Activated CD8-positive, alpha-beta T cell treated with anti-CD3 and anti-CD28 coated beads, Interleukin-2, amount 10 ng/mL, durations not matched to agents 7 days and 5 days (primary cell): ENCODE results near the gene ZNF677. TPM values are rescaled to one million over a fixed set of nuclear protein-coding genes. Genes with fewer than 3 reads are reported as not detected.
"Not testable (repeated sequence)": the region's sequence is repeated elsewhere in the genome, so short reads cannot be mapped to it uniquely, and the experiment has no call there.

Experiments used
- ATAC-seq: fragments of 150-1000 bp; cut with Tn5 transposase; one replicate; pipeline ENCODE4 v1.10.0; 2021; ENCODE audit warnings: moderate library complexity
- CTCF ChIA-PET: fragments of 350-600 bp; sonication (Branson Sonifier 250); formaldehyde crosslinking; loops from one replicate; lab custom pipeline; 2021; ENCODE audit warnings: antibody characterized with exemption; lab: Charles Lee
- POLR2A ChIA-PET: fragments of 350-600 bp; sonication (Branson Sonifier 250); formaldehyde crosslinking; loops from one replicate; lab custom pipeline; 2021; ENCODE audit warnings: antibody characterized with exemption; lab: Charles Lee
- DNase-seq: peaks from one replicate; pipeline ENCODE4 v3.0.0-alpha.2; 2020
- H3K27ac Mint-ChIP-seq: one replicate; pipeline ENCODE4 v1.8.0; 2021; ENCODE audit warnings: mild to moderate bottlenecking, mixed read lengths
- H3K27me3 Mint-ChIP-seq: one replicate; pipeline ENCODE4 v1.8.0; 2021; ENCODE audit warnings: low read depth, mixed read lengths
- H3K36me3 Mint-ChIP-seq: one replicate; pipeline ENCODE4 v1.8.0; 2021; ENCODE audit warnings: low read depth, mixed read lengths
- H3K4me1 Mint-ChIP-seq: one replicate; pipeline ENCODE4 v1.8.0; 2021; ENCODE audit warnings: low read depth, mixed read lengths
- H3K4me3 Mint-ChIP-seq: one replicate; pipeline ENCODE4 v1.8.0; 2021; ENCODE audit warnings: mild to moderate bottlenecking, mixed read lengths
- H3K9me3 Mint-ChIP-seq: one replicate; pipeline ENCODE4 v1.8.0; 2022; ENCODE audit warnings: mixed read lengths; ENCODE audit not compliant: insufficient read depth
- total RNA-seq, 2 experiments: library from RNA; stranded (reverse); gene quantifications; one replicate each; pipeline ENCODE4 v1.2.3, GENCODE V29; 2021

ZNF677 gene
- total RNA-seq, 2 experiments from 2014 or later = 7.1 to 9.8 TPM

- ATAC-seq (no peak), DNase-seq (no peak)
- no peaks in the 10 kb centered on the region for H3K27me3 Mint-ChIP-seq
- ChIA-PET CTCF (no interaction called here), POLR2A (no interaction called here)
- no peak overlapping the region for H3K27ac Mint-ChIP-seq
- H3K4me3 Mint-ChIP-seq = no peak overlapping the region
- H3K4me1 Mint-ChIP-seq = no peaks in the 10 kb centered on the region
- H3K36me3 Mint-ChIP-seq = peaks cover 31% of the 10 kb centered on the region
- H3K9me3 Mint-ChIP-seq = peaks cover 64% of the 10 kb centered on the region
Measured at GRCh38 chr19:53246498-53246897, 8.2 kb downstream of the ZNF677 start.

GRCh38 chr19:53237114-53237777 is 17.4 kb downstream of the ZNF677 start:
- DNase-seq = no peak
- ATAC-seq = no peak
- Mint-ChIP-seq H3K27me3 (no peaks in the 10 kb centered on the region), H3K9me3 (peaks cover 51% of the 10 kb centered on the region), H3K27ac (no peak overlapping the region), H3K36me3 (peaks cover 28% of the 10 kb centered on the region), H3K4me1 (no peaks in the 10 kb centered on the region), H3K4me3 (no peak overlapping the region)
- POLR2A ChIA-PET = no interaction called here
- CTCF ChIA-PET = no interaction called here

- H3K36me3 Mint-ChIP-seq = peaks cover 5% of the 10 kb centered on the region
- H3K9me3 Mint-ChIP-seq = peaks cover 31% of the 10 kb centered on the region
- H3K4me3 Mint-ChIP-seq = no peak overlapping the region
- H3K27ac Mint-ChIP-seq = no peak overlapping the region
- DNase-seq = no peak
- ChIA-PET POLR2A (no interaction called here), CTCF (no interaction called here)
- no peaks in the 10 kb centered on the region for H3K4me1 Mint-ChIP-seq
- H3K27me3 Mint-ChIP-seq = no peaks in the 10 kb centered on the region
- ATAC-seq = no peak
Measured at GRCh38 chr19:53224606-53225005, 30.1 kb downstream of the ZNF677 start.

GRCh38 chr19:53222716-53223115 is 32.0 kb downstream of the ZNF677 start:
- POLR2A ChIA-PET, H3K4me1 Mint-ChIP-seq, DNase-seq, H3K4me3 Mint-ChIP-seq, H3K36me3 Mint-ChIP-seq, H3K27ac Mint-ChIP-seq, H3K27me3 Mint-ChIP-seq, CTCF ChIA-PET, ATAC-seq: not testable (repeated sequence)
- peaks cover 31% of the 10 kb centered on the region for H3K9me3 Mint-ChIP-seq

GRCh38 chr19:53212703-53213320 is 41.9 kb downstream of the ZNF677 start:
- ChIA-PET CTCF (no interaction called here), POLR2A (no interaction called here)
- Mint-ChIP-seq H3K4me3 (no peak overlapping the region), H3K9me3 (peaks cover 65% of the 10 kb centered on the region), H3K27me3 (no peaks in the 10 kb centered on the region), H3K27ac (no peak overlapping the region), H3K36me3 (peaks cover 59% of the 10 kb centered on the region), H3K4me1 (no peaks in the 10 kb centered on the region)
- DNase-seq = no peak
- no peak for ATAC-seq

GRCh38 chr19:53211554-53211953 is 43.1 kb downstream of the ZNF677 start:
- DNase-seq, POLR2A ChIA-PET, H3K4me3 Mint-ChIP-seq, H3K27me3 Mint-ChIP-seq, H3K27ac Mint-ChIP-seq, CTCF ChIA-PET, ATAC-seq, H3K4me1 Mint-ChIP-seq: not testable (repeated sequence)
- peaks cover 59% of the 10 kb centered on the region for H3K9me3 Mint-ChIP-seq
- peaks cover 70% of the 10 kb centered on the region for H3K36me3 Mint-ChIP-seq

- Mint-ChIP-seq H3K4me1 (peaks cover 35% of the 10 kb centered on the region), H3K36me3 (peaks cover 62% of the 10 kb centered on the region), H3K27ac (peak overlapping the region; percentile 98), H3K4me3 (peak overlapping the region; percentile 94), H3K27me3 (no peaks in the 10 kb centered on the region), H3K9me3 (peaks cover 31% of the 10 kb centered on the region)
- ChIA-PET CTCF (interaction anchor here (0.7 kb wide), 1 partner anchor 597 kb away, joined by 3 read pairs; no protein-coding TSS in a partner anchor), POLR2A (no interaction called here)
- DNase-seq = peak; percentile 97
- ATAC-seq = peak; percentile 77
Measured at GRCh38 chr19:53196777-53197396, 57.8 kb downstream of the ZNF677 start.

- POLR2A ChIA-PET = no interaction called here
- Mint-ChIP-seq H3K36me3 (peaks cover 67% of the 10 kb centered on the region), H3K27me3 (no peaks in the 10 kb centered on the region), H3K4me1 (peaks cover 36% of the 10 kb centered on the region), H3K9me3 (peaks cover 27% of the 10 kb centered on the region), H3K4me3 (peak overlapping the region; percentile 1), H3K27ac (no peak overlapping the region)
- DNase-seq (peak; percentile 81), ATAC-seq (peak; percentile 28)
- CTCF ChIA-PET = interaction anchor here (0.6 to 1.5 kb wide), 10 partner anchors 60 to 598 kb away, joined by 3 to 7 read pairs (median 3); partner anchors contain the start of gene ZNF761
Measured at GRCh38 chr19:53195265-53195903, 59.3 kb downstream of the ZNF677 start.

GRCh38 chr19:53193535-53194222 is 61.0 kb downstream of the ZNF677 start:
- ATAC-seq = no peak

GRCh38 chr19:53192771-53193534 is 61.7 kb downstream of the ZNF677 start, which contains the start of gene ZNF665:
Gene ZNF665 (minus strand): TSS chr19:53193358. CDS start chr19:53182898, 10,460 bp downstream.
- peak; percentile 75 for ATAC-seq
- peak within 1 kb of the TSS; percentile 95 for H3K27ac Mint-ChIP-seq
- ChIA-PET CTCF (no interaction called here), POLR2A (no interaction called here)
- no peaks in the 10 kb centered on the region for H3K27me3 Mint-ChIP-seq
- DNase-seq = peak; percentile 92
- peak within 1 kb of the TSS; percentile 92 for H3K4me3 Mint-ChIP-seq
- H3K36me3 Mint-ChIP-seq = peaks cover 55% of the 10 kb centered on the region
- peaks cover 36% of the 10 kb centered on the region for H3K4me1 Mint-ChIP-seq
- peaks cover 20% of the 10 kb centered on the region for H3K9me3 Mint-ChIP-seq

More at GRCh38 chr19:53193535-53194222, 61.0 kb downstream of the ZNF677 start:
- Mint-ChIP-seq H3K4me1 (peaks cover 36% of the 10 kb centered on the region), H3K27ac (peak overlapping the region; percentile 95), H3K27me3 (no peaks in the 10 kb centered on the region), H3K36me3 (peaks cover 60% of the 10 kb centered on the region), H3K9me3 (peaks cover 23% of the 10 kb centered on the region), H3K4me3 (peak overlapping the region; percentile 92)
- CTCF ChIA-PET = no interaction called here
- POLR2A ChIA-PET = no interaction called here
- no peak for DNase-seq

GRCh38 chr19:53190253-53190652 is 64.4 kb downstream of the ZNF677 start:
- DNase-seq (no peak), ATAC-seq (no peak)
- ChIA-PET CTCF (no interaction called here), POLR2A (no interaction called here)
- no peak overlapping the region for H3K27ac Mint-ChIP-seq
- H3K9me3 Mint-ChIP-seq = peaks cover 10% of the 10 kb centered on the region
- no peak overlapping the region for H3K4me3 Mint-ChIP-seq
- peaks cover 25% of the 10 kb centered on the region for H3K4me1 Mint-ChIP-seq
- H3K27me3 Mint-ChIP-seq = no peaks in the 10 kb centered on the region
- H3K36me3 Mint-ChIP-seq = peaks cover 48% of the 10 kb centered on the region
